ENCODE measurements around the gene FKBP3. TPM values are rescaled to one million over a fixed set of nuclear protein-coding genes. Genes with fewer than 3 reads are reported as not detected.

FKBP3 gene
- total and polyA plus RNA-seq, 2 of the 4 experiments (the other 2 are of a cell fraction): 8.6 to 45.3 TPM

- dilution Hi-C loops (cut with HindIII; ENCODE audit: low sequenced_read_pairs, unreplicated experiment) (no loop called here), intact Hi-C loops (cut with micrococcal nuclease) (no loop called here), in situ Hi-C loops (cut with MboI; ENCODE audit: low sequenced_read_pairs) (no loop called here)
- Histone ChIP-seq H4K20me1 (ENCODE audit: insufficient read depth, low read length) (no peaks in the 10 kb centered on the region), H2AK5ac (ENCODE audit: low read depth, low read length) (no peak overlapping the region), H3K36me3 (ENCODE audit: control insufficient read depth, insufficient read depth, low read length) (peaks cover 22% of the 10 kb centered on the region), H3K9me1 (ENCODE audit: insufficient read depth, low read length) (no peaks in the 10 kb centered on the region), H4K5ac (ENCODE audit: low read depth, low read length) (no peak overlapping the region), H4K8ac (ENCODE audit: low read depth in 2 of 2, low read length in 2 of 2) (no peak overlapping the region), H3K4ac (ENCODE audit: low read depth, low read length) (no peak overlapping the region), H2BK120ac (ENCODE audit: low read depth, low read length) (no peak overlapping the region), H3K27ac (ENCODE audit: insufficient read depth, low read length) (no peak overlapping the region), H3K23ac (ENCODE audit: low read depth, low read length) (no peak overlapping the region), H3K4me1 (ENCODE audit: control insufficient read depth, insufficient read depth, low read length) (no peaks in the 10 kb centered on the region), H3K56ac (ENCODE audit: extremely low read depth, insufficient read depth, low read length) (no peak overlapping the region), H3K4me3 (ENCODE audit: insufficient read depth, low read depth, low read length) (no peak overlapping the region), H3K9ac (ENCODE audit: low read depth, low read length) (no peak overlapping the region), H3K9me3 (ENCODE audit: control insufficient read depth, insufficient read depth, low read length) (no peaks in the 10 kb centered on the region), H3K79me1 (ENCODE audit: low read depth in 1 of 2, low read length in 2 of 2) (peaks cover 11 to 13% of the 10 kb centered on the region in 2 experiments; a peak in 3 of 4 replicates), H2AK9ac (replicated peaks; ENCODE audit: low read depth, low read length, poor library complexity) (no peak overlapping the region), H2BK5ac (ENCODE audit: low read depth, low read length, poor library complexity, severe bottlenecking) (no peak overlapping the region), H3K4me2 (ENCODE audit: low read depth, low read length) (no peak overlapping the region), H2AFZ (replicated peaks; ENCODE audit: low read length, poor library complexity) (no peak overlapping the region), H2BK15ac (ENCODE audit: low read depth, low read length) (no peak overlapping the region), H4K91ac (ENCODE audit: insufficient read depth, low read depth, low read length) (no peak overlapping the region), H3K27me3 (ENCODE audit: control insufficient read depth, insufficient read depth, low read length) (no peaks in the 10 kb centered on the region), H3K14ac (replicated peaks; ENCODE audit: low read depth, low read length) (no peak overlapping the region), H3K18ac (ENCODE audit: low read depth, low read length) (no peak overlapping the region), H2BK20ac (ENCODE audit: low read depth, low read length) (no peak overlapping the region)
- BruUV-seq (replicated peaks): no TSS peak
- POLR2A ChIA-PET (ENCODE audit: unreplicated experiment): no interaction called here
- DNase-seq (no peak), ATAC-seq (ENCODE audit: low read depth) (no peak)
- TF ChIP-seq USF2 (IDR thresholded peaks at IDR 0.05; ENCODE audit: low read depth, low read length) (no peak), POLR2A (IDR thresholded peaks at IDR 0.05; ENCODE audit: low read depth, low read length) (no peak), RAD21 (IDR thresholded peaks at IDR 0.05; ENCODE audit: low read length) (no peak), CTCF (conservative IDR thresholded peaks at IDR 0.05; ENCODE audit: low read depth, low read length) (no peak), BHLHE40 (IDR thresholded peaks at IDR 0.05; ENCODE audit: low read depth, low read length) (no peak), SMC3 (IDR thresholded peaks at IDR 0.05; ENCODE audit: low read depth, low read length) (no peak), MAZ (IDR thresholded peaks at IDR 0.05; ENCODE audit: borderline replicate concordance, low read depth, low read length) (no peak), CEBPB (IDR thresholded peaks at IDR 0.05; ENCODE audit: low read depth, low read length) (no peak), MAFK (IDR thresholded peaks at IDR 0.05; ENCODE audit: low read depth, low read length) (no peak)
- CTCF ChIA-PET: interaction anchor here (0.6 kb wide), 1 partner anchor 148 kb away, joined by 5 read pairs; no protein-coding TSS in a partner anchor
These were observed 30.5 kb downstream of the FKBP3 start for GRCh38 chr14:45103806-45104205.
